Pons (tissue), 1 donor: ENCODE data around the gene ATP6V0C.
"Not testable (repeated sequence)": the region's sequence is repeated elsewhere in the genome, so short reads cannot be mapped to it uniquely, and the experiment has no call there.

Experiments
- DNase-seq: peaks from one replicate; pipeline ENCODE4 v3.0.0-alpha.2; 2016; ENCODE audit warnings: low spot score

ATP6V0C gene

GRCh38 chr16:2550283-2550878 is 36.6 kb downstream of the ATP6V0C start:
- not testable (repeated sequence) for DNase-seq

DNA sequence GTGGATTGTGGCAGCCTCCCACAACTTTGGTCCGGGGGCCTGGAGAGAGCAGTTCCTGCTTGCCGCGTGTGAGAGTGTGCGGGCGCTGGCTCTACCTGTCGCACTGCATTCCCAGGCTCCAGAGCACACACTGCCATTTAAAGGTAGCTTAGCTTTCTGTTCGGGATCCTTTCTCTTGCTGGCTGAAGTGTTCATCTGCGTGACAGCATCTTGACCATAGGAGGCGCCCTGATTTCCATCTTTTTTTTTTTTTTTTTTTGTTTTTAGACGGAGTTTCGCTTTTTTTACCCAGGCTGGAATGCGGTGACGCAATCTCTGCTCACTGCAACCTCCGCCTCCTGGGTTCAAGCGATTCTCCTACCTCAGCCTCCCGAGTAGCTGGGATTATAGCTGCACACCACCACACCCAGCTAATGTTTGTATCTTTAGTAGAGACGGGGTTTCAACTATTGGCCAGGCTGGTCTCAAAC is 37.7 kb downstream of the ATP6V0C start:
- not testable (repeated sequence) for DNase-seq

GRCh38 chr16:2554709-2555425 is 41.1 kb downstream of the ATP6V0C start:
- not testable (repeated sequence) for DNase-seq

- DNase-seq: not testable (repeated sequence)
Observed at GRCh38 chr16:2557150-2557549, 43.4 kb downstream of the ATP6V0C start.

DNA sequence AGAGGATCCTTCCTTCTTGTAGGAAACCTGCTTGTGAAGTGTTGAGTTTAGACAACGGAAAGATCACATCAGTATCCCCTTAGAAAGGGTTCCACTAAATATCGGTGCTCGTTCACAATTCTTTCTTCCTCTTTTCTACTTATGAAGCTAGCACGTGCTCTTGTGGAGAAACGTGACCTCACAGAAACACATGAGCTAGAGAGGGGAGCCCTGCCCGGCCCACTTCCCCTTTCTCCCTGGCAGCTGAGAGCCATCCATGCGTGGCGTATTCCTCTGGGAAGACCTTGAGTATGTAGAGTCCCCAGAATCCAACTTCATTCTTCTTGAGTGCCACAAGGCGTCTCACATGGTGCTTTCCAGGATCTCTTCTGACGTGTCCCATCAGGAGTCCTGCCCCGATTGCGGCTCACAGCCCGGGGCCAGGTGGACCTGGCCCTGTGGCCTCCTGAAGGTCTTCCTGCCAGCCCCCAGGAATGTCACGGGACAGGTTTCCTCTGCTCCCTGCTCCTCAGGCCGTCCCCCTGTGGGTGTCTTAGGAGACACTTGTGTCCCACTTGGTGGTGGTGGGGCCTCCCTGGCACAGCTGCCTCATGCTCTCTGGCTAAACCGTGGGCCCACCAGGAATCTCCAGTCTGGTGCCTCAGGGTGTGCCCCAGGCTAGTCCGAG is 46.5 kb downstream of the ATP6V0C start:
- DNase-seq: not testable (repeated sequence)

- DNase-seq: not testable (repeated sequence)
Observed at GRCh38 chr16:2560798-2561133, 47.0 kb downstream of the ATP6V0C start.

GRCh38 chr16:2567506-2567905 is 53.8 kb downstream of the ATP6V0C start:
- not testable (repeated sequence) for DNase-seq

DNA sequence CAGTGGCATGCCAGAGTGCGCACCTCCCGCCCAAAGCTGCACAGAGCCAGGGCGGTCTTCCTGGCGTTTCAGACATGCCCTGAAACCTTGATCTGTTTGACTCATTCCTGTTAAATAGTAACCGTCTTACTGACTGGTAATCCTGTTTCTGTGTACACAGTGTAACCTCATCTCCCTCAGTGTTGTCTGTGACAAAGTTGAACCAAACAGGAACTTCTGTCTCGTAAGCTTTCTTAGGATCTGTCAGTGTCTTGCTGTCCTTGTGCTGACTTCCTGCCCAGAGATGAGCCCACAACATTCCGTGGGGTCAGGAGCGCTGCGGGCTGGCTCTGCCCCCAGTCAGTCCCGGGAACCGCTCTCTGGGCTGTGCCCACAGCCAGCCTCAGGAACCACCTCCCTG is 54.8 kb downstream of the ATP6V0C start:
- DNase-seq: not testable (repeated sequence)
